Right kidney (tissue), 1 donor: ENCODE results near the gene ANGEL1.

Source experiments
- DNase-seq: peaks from one replicate; pipeline ENCODE4 v3.0.0-alpha.2; 2016

ANGEL1 gene

GRCh38 chr14:76765461-76765931 lies 47.2 kb downstream of the ANGEL1 start:
- DNase-seq, result no peak

- DNase-seq, result peak; percentile 11
Observed at GRCh38 chr14:76763096-76764041, 49.3 kb downstream of the ANGEL1 start.

- peak; percentile 51 for DNase-seq
Observed at GRCh38 chr14:76762411-76763095, 50.1 kb downstream of the ANGEL1 start.

GRCh38 chr14:76761960-76762410 lies 50.7 kb downstream of the ANGEL1 start:
- DNase-seq, result peak; percentile 81

- peak; percentile 92 for DNase-seq
Observed at GRCh38 chr14:76761136-76761959, 51.3 kb downstream of the ANGEL1 start, which contains the start of gene VASH1. Gene VASH1, plus strand, starts transcription at chr14:76761468. Its CDS starts 1,354 bp downstream, at chr14:76762822.

- DNase-seq, result no peak
Observed at GRCh38 chr14:76760331-76761135, 52.1 kb downstream of the ANGEL1 start.

GRCh38 chr14:76759589-76759988 lies 53.1 kb downstream of the ANGEL1 start:
- no peak for DNase-seq

GRCh38 chr14:76756371-76756750 lies 56.3 kb downstream of the ANGEL1 start:
- DNase-seq, result no peak

- no peak for DNase-seq
Observed at GRCh38 chr14:76755610-76756370, 56.9 kb downstream of the ANGEL1 start.

GRCh38 chr14:76754586-76754985 lies 58.1 kb downstream of the ANGEL1 start:
- DNase-seq, result no peak

- DNase-seq, result no peak
Observed at GRCh38 chr14:76753541-76754198, 59.0 kb downstream of the ANGEL1 start.

- DNase-seq, result no peak
Observed at GRCh38 chr14:76752744-76753143, 59.9 kb downstream of the ANGEL1 start.

GRCh38 chr14:76742966-76743365 lies 69.7 kb downstream of the ANGEL1 start:
- DNase-seq, result no peak

GRCh38 chr14:76742185-76742584 lies 70.5 kb downstream of the ANGEL1 start:
- no peak for DNase-seq

- DNase-seq, result no peak
Observed at GRCh38 chr14:76741074-76741473, 71.6 kb downstream of the ANGEL1 start.
